ENCODE results near the gene ATG16L1.
A peak's percentile ranks its signal among the peaks of the same experiment; 100 is the strongest.

The ATG16L1 gene

DNA sequence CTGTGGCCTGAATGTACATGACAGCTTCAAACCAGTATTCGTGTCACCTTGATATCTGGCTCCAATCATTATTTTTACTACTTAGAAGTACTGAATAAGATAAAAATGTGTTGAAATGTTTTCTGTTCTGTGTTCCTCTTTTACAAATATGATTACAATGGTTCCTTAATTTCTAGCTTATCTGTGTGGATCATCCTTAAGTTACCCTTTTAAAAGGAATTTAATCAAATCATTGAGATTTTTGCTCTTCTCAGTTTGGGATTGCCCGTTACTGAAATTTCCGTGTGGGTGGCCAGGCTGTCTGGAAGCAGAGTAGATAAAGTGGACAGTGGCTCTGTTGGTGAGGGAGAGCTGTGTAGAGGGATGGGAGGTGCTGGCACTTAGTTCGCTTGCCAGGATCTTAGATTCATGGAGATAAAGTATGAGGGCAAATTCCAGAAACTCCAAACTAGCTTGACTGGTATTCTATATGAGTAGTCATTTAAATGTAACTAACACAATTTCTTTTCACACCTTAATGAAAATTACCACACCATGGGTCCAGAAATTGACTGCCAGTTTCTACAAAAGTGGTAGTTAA is 28.7 kb downstream of the ATG16L1 start:
- Histone ChIP-seq H3K9me3 (no peaks in the 10 kb centered on the region), H3K4me1 (peaks cover 11% of the 10 kb centered on the region), H3K9ac (no peak overlapping the region), H3K27me3 (no peaks in the 10 kb centered on the region), H3K27ac (no peak overlapping the region), H4K20me1 (no peaks in the 10 kb centered on the region), H3K4me2 (no peak overlapping the region), H3K4me3 (no peak overlapping the region), H3K36me3 (peaks cover 99% of the 10 kb centered on the region)
- TF ChIP-seq Cebpa-rat (IDR thresholded peaks at IDR 0.05) = no peak

GRCh38 chr2:233281553-233281952 is 30.1 kb downstream of the ATG16L1 start:
- H3K9ac ChIP-seq = no peak overlapping the region
- TF ChIP-seq Cebpa-rat (IDR thresholded peaks at IDR 0.05) = no peak
- no peak overlapping the region for H3K27ac ChIP-seq
- H3K36me3 ChIP-seq = peaks cover 99% of the 10 kb centered on the region
- H3K4me3 ChIP-seq = no peak overlapping the region
- peaks cover 11% of the 10 kb centered on the region for H3K4me1 ChIP-seq
- no peaks in the 10 kb centered on the region for H3K27me3 ChIP-seq
- no peak overlapping the region for H3K4me2 ChIP-seq
- H4K20me1 ChIP-seq = no peaks in the 10 kb centered on the region
- no peaks in the 10 kb centered on the region for H3K9me3 ChIP-seq

DNA sequence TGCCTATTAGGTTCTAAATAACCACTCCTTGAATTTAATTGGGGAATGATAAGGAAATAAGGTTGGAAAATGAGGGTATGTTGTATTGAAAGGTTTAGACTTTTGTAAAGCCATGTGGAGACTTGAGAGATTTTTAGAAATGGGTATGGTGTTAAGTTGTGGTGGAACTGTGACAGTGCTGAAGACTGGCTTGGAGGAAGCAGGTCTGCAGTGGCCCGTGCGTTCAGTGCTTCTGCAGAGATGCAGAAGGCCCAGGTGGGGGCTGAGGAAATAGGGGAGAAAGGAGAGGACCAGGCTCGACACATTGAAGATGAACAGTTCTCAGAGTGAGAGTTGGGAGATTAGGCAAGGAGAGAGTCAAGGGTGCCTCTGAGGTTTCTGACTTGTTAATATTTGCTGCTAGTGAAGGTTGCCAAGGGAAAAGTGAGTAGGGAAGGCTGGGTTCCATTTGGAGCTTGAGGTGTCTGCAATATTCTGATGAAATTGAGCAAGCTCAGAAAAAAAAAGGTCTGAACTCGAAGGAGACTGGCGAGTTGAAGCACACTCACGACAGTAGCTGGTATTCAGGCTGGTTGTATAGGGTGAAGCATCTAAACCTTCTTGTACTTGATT is 30.6 kb downstream of the ATG16L1 start:
- Histone ChIP-seq H3K9me3 (no peaks in the 10 kb centered on the region), H3K4me3 (no peak overlapping the region), H3K27ac (no peak overlapping the region), H3K9ac (no peak overlapping the region), H3K4me2 (no peak overlapping the region), H4K20me1 (no peaks in the 10 kb centered on the region), H3K27me3 (no peaks in the 10 kb centered on the region), H3K36me3 (peaks cover 100% of the 10 kb centered on the region), H3K4me1 (peaks cover 11% of the 10 kb centered on the region)
- no peak for TF ChIP-seq Cebpa-rat (IDR thresholded peaks at IDR 0.05)

GRCh38 chr2:233285921-233286320 is 34.4 kb downstream of the ATG16L1 start:
- no peak for TF ChIP-seq Cebpa-rat (IDR thresholded peaks at IDR 0.05)
- Histone ChIP-seq H3K9me3 (no peaks in the 10 kb centered on the region), H3K4me2 (no peak overlapping the region), H3K27ac (no peak overlapping the region), H3K4me1 (peaks cover 15% of the 10 kb centered on the region), H4K20me1 (no peaks in the 10 kb centered on the region), H3K4me3 (no peak overlapping the region), H3K27me3 (no peaks in the 10 kb centered on the region), H3K36me3 (peaks cover 100% of the 10 kb centered on the region), H3K9ac (no peak overlapping the region)

DNA sequence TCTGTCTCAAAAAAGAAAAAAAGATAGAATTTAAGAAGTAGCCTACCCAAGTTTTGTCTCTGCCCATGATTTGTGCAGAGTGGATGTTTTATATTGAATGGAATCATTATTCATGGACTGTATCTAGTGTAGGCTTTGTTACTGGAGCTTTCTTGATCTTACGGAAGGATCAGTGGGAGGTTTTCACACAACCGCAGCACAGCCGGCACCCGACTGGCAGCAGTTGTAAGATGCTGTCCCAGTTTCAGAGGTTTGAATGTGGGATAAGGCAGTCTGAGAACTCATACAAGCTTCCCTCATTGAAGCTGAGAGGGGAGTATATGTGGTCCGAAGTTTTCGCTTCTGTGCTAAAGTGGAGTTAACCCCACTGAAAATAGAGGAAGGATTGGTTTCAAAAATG is 36.4 kb downstream of the ATG16L1 start:
- H3K4me1 ChIP-seq = peaks cover 20% of the 10 kb centered on the region

GRCh38 chr2:233288663-233289062 is 37.2 kb downstream of the ATG16L1 start:
- Histone ChIP-seq H3K9me3 (no peaks in the 10 kb centered on the region), H3K4me3 (no peak overlapping the region), H3K27me3 (no peaks in the 10 kb centered on the region), H3K27ac (peak overlapping the region; percentile 2; the same call in 1 of the 2 replicates), H3K9ac (no peak overlapping the region), H3K4me1 (peaks cover 20% of the 10 kb centered on the region), H3K36me3 (peaks cover 100% of the 10 kb centered on the region), H4K20me1 (no peaks in the 10 kb centered on the region), H3K4me2 (peak overlapping the region; percentile 49)
- no peak for TF ChIP-seq Cebpa-rat (IDR thresholded peaks at IDR 0.05)

More for the DNA sequence above, 36.4 kb downstream of the ATG16L1 start:
- H4K20me1 ChIP-seq = no peaks in the 10 kb centered on the region
- H3K4me3 ChIP-seq = no peak overlapping the region
- no peaks in the 10 kb centered on the region for H3K27me3 ChIP-seq
- H3K9ac ChIP-seq = no peak overlapping the region
- peak overlapping the region; percentile 49; the same call in 1 of the 2 replicates for H3K4me2 ChIP-seq
- no peaks in the 10 kb centered on the region for H3K9me3 ChIP-seq
- no peak for TF ChIP-seq Cebpa-rat (IDR thresholded peaks at IDR 0.05)
- peaks cover 100% of the 10 kb centered on the region for H3K36me3 ChIP-seq
- peak overlapping the region; percentile 2; the same call in 1 of the 2 replicates for H3K27ac ChIP-seq

DNA sequence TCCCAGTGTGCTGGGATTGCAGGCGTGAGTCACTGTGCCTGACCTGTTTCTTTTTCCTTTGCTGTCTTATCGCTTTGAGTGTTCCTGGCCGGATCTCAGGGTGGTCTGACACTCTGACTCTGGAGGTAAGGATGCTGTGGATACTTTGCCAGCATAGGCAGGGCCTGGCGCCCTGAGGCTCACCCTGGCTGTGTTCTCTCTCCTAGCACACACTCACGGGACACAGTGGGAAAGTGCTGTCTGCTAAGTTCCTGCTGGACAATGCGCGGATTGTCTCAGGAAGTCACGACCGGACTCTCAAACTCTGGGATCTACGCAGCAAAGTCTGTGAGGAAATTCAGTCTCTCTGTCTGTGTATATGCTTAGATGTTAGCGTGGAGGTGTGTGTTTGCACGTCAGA is 38.2 kb downstream of the ATG16L1 start:
- no peaks in the 10 kb centered on the region for H3K9me3 ChIP-seq
- no peaks in the 10 kb centered on the region for H4K20me1 ChIP-seq
- H3K4me1 ChIP-seq = peaks cover 20% of the 10 kb centered on the region
- H3K27ac ChIP-seq = no peak overlapping the region
- no peak overlapping the region for H3K4me3 ChIP-seq
- H3K36me3 ChIP-seq = peaks cover 100% of the 10 kb centered on the region
- H3K27me3 ChIP-seq = no peaks in the 10 kb centered on the region
- no peak overlapping the region for H3K9ac ChIP-seq
- no peak for TF ChIP-seq Cebpa-rat (IDR thresholded peaks at IDR 0.05)
- no peak overlapping the region for H3K4me2 ChIP-seq

GRCh38 chr2:233290051-233290845 is 38.8 kb downstream of the ATG16L1 start:
- Histone ChIP-seq H3K36me3 (peaks cover 100% of the 10 kb centered on the region), H3K4me1 (peaks cover 20% of the 10 kb centered on the region), H3K27me3 (no peaks in the 10 kb centered on the region), H4K20me1 (no peaks in the 10 kb centered on the region), H3K9ac (no peak overlapping the region), H3K4me3 (no peak overlapping the region), H3K4me2 (no peak overlapping the region), H3K9me3 (no peaks in the 10 kb centered on the region), H3K27ac (no peak overlapping the region)
- TF ChIP-seq Cebpa-rat (IDR thresholded peaks at IDR 0.05) = no peak

DNA sequence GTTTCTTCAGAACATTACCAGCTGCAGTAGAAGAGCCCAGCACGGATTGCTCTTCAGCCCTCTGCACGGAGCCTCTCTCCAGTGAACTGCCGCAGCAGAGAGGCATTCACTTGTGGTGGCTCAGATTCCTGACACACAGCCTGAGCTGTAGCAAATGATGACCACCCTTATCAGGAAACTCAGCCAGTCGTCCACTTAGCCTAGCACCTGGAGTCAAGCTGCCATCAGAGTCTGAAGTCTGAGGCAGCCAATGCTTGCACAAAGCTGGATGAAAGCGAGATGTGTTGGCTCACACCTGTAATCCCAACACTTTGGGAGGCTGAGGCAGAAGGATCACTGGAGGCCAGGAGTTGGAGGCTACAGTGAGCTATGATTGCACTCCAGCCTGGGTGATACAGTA is 44.4 kb downstream of the ATG16L1 start:
- no peaks in the 10 kb centered on the region for H3K9me3 ChIP-seq
- no peak overlapping the region for H3K27ac ChIP-seq
- no peak overlapping the region for H3K9ac ChIP-seq
- no peaks in the 10 kb centered on the region for H4K20me1 ChIP-seq
- H3K4me2 ChIP-seq = no peak overlapping the region
- no peak for TF ChIP-seq Cebpa-rat (IDR thresholded peaks at IDR 0.05)
- H3K4me3 ChIP-seq = no peak overlapping the region
- no peaks in the 10 kb centered on the region for H3K27me3 ChIP-seq
- peaks cover 5% of the 10 kb centered on the region; the same call in 1 of the 2 replicates for H3K4me1 ChIP-seq
- H3K36me3 ChIP-seq = peaks cover 70% of the 10 kb centered on the region

DNA sequence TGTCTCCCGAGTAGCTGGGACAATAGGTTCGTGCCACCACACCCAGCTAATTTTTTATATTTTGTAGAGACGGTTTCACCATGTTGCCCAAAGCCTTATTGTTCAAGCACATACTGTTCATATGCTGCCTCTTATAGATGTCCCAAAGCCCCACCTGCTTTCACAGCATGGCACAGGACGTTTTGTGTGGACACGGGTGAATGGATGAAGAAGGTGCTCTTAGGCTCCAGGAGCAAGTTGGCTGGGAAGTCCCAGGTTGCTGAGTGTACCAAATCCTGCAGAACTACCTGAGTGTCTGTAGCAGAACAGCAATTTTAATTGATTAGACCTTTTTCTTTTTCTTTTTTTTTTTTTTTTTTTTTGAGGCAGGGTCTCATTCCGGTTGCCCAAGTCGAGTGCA is 45.6 kb downstream of the ATG16L1 start:
- Histone ChIP-seq H3K9me3 (no peaks in the 10 kb centered on the region), H3K4me1 (peaks cover 5% of the 10 kb centered on the region; the same call in 1 of the 2 replicates), H3K4me3 (no peak overlapping the region), H3K36me3 (peaks cover 58% of the 10 kb centered on the region), H3K27me3 (no peaks in the 10 kb centered on the region), H3K27ac (no peak overlapping the region), H3K4me2 (no peak overlapping the region), H3K9ac (no peak overlapping the region), H4K20me1 (no peaks in the 10 kb centered on the region)
- no peak for TF ChIP-seq Cebpa-rat (IDR thresholded peaks at IDR 0.05)
